ENCODE data around the gene C19orf44. TPM values are rescaled to one million over a fixed set of nuclear protein-coding genes. Genes with fewer than 3 reads are reported as not detected.
"Not testable (repeated sequence)": the region's sequence is repeated elsewhere in the genome, so short reads cannot be mapped to it uniquely, and the experiment has no call there.

The C19orf44 gene
- total RNA-seq, 2 donors from 2014 or later, result 4.0 to 4.2 TPM

DNA sequence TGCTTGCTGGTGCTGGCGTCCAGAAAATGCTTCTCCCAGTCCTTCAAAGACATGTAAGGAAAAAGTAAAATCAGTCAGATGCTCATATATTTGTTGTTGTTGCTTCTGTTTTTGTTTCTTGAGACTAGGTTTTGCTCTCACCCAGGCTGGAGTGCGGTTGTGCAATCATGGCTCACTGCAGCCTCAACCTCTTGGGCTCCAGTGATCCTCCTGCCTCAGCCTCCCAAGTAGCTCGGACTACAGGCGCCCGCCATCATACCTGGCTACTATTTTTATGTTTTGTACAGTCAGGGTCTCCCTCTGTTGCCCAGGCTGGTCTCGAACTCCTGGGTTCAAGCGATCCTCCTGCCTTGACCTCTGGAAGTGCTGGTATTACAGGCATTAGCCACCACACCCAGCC is 13.4 kb upstream of the C19orf44 start:
- H3K36me3 Mint-ChIP-seq (ENCODE audit: low read depth), result no peaks in the 10 kb centered on the region
- no peaks in the 10 kb centered on the region for H3K9me3 Mint-ChIP-seq
- ATAC-seq (replicated peaks), result no peak
- no peaks in the 10 kb centered on the region for H3K27me3 Mint-ChIP-seq
- no peak overlapping the region for H3K27ac Mint-ChIP-seq
- H3K4me1 Mint-ChIP-seq, result no peaks in the 10 kb centered on the region
- H3K4me3 Mint-ChIP-seq, result no peak overlapping the region

DNA sequence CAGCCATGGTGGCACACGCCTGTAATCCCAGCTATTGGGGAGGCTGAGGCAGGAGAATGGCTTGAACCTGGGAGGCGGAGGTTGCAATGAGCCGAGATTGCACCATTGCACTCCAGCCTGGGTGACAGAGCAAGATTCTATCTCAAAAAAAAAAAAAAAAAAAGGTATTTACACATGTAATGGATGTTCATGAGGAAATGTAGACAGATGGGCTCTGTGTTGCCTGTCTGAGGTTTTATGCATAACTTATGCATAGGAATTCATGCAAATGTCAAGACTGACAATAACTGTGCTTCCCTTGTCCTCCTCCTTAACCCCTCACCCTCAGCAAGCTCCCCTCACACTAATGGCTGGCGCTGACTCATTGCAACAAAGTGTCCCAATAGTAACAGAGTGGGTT is 9.7 kb upstream of the C19orf44 start:
- not testable (repeated sequence) for H3K9me3 Mint-ChIP-seq; H3K36me3 Mint-ChIP-seq (ENCODE audit: low read depth); H3K4me3 Mint-ChIP-seq; H3K27ac Mint-ChIP-seq; ATAC-seq (replicated peaks); H3K27me3 Mint-ChIP-seq; H3K4me1 Mint-ChIP-seq

DNA sequence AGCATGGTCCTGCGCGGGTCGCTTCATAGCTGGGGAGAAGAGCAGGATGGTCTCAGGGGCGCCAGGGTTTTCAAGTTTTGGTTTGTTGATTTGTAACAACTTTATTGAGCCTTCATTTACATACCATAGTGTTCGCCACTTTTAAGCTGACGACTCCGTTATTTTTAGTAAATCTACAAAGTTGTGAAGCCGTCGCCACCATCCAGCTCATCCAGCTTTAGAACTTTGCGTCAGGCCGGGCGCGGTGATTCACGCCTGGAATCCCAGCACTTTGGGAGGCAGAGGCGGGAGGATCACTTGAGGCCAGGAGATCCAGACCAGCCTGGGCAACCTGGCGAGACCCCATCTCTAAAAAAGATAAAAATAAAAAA is 404 bp downstream of the C19orf44 start:
- Mint-ChIP-seq H3K4me3 (peak overlapping the region; percentile 98), H3K4me1 (peaks cover 6% of the 10 kb centered on the region), H3K27me3 (no peaks in the 10 kb centered on the region), H3K27ac (peak overlapping the region; percentile 96), H3K9me3 (no peaks in the 10 kb centered on the region), H3K36me3 (ENCODE audit: low read depth) (peaks cover 8% of the 10 kb centered on the region)
- no peak for ATAC-seq (replicated peaks)

DNA sequence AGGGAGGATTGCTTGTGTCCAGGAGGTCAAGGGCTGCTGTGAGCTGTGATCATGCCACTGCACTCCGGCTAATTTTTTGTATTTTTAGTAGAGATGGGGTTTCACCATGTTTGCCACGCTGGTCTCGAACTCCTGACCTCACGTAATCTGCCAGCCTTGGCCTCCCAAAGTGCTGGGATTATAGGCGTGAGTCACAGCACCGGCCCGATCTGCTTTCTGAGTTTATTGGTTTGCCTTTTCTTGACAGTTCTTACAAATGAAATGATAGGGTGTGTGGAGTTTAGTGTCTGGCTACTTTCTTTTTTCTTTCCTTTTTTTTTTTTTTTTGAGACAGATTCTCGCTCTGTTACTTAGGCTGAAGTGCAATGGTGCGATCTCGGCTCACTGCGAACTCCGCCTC is 848 bp downstream of the C19orf44 start:
- no peak for ATAC-seq (replicated peaks)
- Mint-ChIP-seq H3K4me3 (peak overlapping the region; percentile 98), H3K36me3 (ENCODE audit: low read depth) (peaks cover 12% of the 10 kb centered on the region), H3K4me1 (peaks cover 6% of the 10 kb centered on the region), H3K27ac (peak overlapping the region; percentile 31), H3K27me3 (no peaks in the 10 kb centered on the region), H3K9me3 (no peaks in the 10 kb centered on the region)

DNA sequence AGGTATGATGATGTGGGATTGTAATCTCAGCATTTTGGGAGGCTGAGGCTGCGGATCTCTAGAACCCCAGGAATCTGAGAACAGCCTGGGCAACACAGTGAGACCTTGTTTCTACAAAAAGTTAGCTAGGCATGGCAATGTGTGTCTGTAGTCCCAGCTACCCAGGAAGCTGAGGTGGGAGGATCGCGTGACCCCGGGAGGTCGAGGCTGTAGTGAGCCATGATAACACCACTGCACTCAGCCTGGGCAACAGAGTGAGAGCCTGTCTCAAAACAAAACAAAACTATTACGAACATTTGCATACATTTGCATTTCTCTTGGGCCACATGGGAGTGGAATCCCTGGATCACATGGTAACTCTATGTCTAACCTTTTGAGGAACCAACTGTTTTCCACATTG is 1.6 kb downstream of the C19orf44 start:
- Mint-ChIP-seq H3K4me1 (peaks cover 6% of the 10 kb centered on the region), H3K9me3 (no peaks in the 10 kb centered on the region), H3K27ac (peak overlapping the region; percentile 31), H3K4me3 (peak overlapping the region; percentile 98), H3K27me3 (no peaks in the 10 kb centered on the region), H3K36me3 (ENCODE audit: low read depth) (peaks cover 20% of the 10 kb centered on the region)
- no peak for ATAC-seq (replicated peaks)

DNA sequence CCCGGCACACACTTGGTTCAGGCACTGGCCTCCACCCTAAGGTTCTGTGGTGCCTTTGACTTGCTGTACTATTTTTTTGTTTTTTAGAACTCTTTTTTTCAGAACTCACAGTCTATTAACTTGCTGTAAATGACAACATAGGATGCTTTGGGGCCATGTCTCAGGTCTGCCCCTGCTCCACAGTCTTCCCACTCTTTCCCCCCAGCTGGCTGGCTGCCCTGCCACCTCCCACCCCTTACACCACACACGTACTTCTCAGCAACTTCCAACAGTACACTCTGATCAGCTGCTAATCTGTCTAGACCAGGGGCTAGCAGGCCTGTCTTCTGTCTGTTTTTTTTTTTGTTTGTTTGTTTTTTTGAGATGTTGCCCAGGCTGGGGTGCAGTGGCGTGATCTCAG is 8.1 kb downstream of the C19orf44 start:
- Mint-ChIP-seq H3K9me3 (no peaks in the 10 kb centered on the region), H3K4me3 (no peak overlapping the region), H3K27ac (no peak overlapping the region), H3K4me1 (no peaks in the 10 kb centered on the region), H3K36me3 (ENCODE audit: low read depth) (peaks cover 37% of the 10 kb centered on the region), H3K27me3 (no peaks in the 10 kb centered on the region)
- ATAC-seq (replicated peaks), result no peak

DNA sequence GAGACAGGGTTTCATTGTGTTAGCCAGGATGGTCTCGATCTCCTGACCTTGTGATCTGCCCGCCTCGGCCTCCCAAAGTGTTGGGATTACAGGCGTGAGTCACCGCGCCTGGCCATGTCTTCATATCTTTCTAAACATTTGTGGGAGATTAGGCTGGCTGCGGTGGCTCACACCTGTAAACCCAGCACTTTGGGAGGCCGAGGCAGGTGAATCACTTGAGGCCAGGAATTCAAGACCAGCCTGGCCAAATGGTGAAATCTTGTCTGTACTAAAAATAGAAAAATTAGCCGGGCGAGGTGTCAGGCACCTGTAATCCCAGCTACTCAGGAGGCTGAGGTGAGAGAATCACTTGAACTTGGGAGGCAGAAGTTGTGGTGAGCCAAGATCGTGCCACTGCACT is 10.0 kb downstream of the C19orf44 start:
- H3K27me3 Mint-ChIP-seq; ATAC-seq (replicated peaks); H3K4me1 Mint-ChIP-seq; H3K4me3 Mint-ChIP-seq; H3K9me3 Mint-ChIP-seq; H3K27ac Mint-ChIP-seq: not testable (repeated sequence)
- peaks cover 38% of the 10 kb centered on the region for H3K36me3 Mint-ChIP-seq (ENCODE audit: low read depth)

DNA sequence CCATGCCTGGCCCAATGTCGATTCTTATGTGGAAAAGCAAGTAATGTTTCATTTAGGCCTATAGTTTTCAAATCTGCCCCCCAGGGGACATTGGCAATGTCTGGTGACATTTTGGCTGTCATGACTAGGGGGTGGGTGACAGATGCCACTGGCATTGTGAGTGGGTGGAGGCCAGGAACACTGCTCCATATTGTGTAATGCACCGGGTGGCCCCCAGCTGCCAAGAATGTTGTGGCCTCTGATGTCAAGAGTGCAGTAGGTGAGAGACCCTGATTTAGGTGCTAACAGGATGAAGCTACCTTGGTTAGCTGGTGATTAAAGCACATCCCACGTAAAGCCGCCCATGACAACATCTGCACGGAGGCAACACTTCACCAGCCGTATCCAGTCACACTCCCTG is 10.8 kb downstream of the C19orf44 start:
- Mint-ChIP-seq H3K4me1 (no peaks in the 10 kb centered on the region), H3K27ac (no peak overlapping the region), H3K27me3 (no peaks in the 10 kb centered on the region), H3K9me3 (no peaks in the 10 kb centered on the region), H3K36me3 (ENCODE audit: low read depth) (peaks cover 30% of the 10 kb centered on the region), H3K4me3 (no peak overlapping the region)
- no peak for ATAC-seq (replicated peaks)

DNA sequence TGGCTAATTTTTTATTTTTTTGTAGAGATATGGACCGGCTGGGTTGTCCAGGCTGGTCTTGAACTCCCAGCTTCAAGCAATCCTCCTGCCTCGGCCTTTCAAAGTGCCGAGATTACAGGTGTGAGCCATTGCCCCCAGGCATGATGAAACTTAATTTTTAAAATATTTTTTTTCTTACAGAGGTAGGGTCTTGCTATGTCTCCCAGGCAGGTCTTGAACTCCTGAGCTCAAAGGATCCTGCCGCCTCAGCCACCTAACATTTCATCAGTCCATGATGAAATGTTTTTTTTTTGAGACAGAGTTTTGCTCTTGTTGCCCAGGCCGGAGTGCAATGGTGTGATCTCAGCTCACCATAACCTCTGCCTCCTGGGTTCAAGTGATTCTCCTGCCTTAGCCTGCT is 12.4 kb downstream of the C19orf44 start:
- ATAC-seq (replicated peaks), result no peak
- peaks cover 17% of the 10 kb centered on the region for H3K36me3 Mint-ChIP-seq (ENCODE audit: low read depth)
- H3K27ac Mint-ChIP-seq, result no peak overlapping the region
- H3K4me3 Mint-ChIP-seq, result no peak overlapping the region
- no peaks in the 10 kb centered on the region for H3K4me1 Mint-ChIP-seq
- no peaks in the 10 kb centered on the region for H3K9me3 Mint-ChIP-seq
- no peaks in the 10 kb centered on the region for H3K27me3 Mint-ChIP-seq

DNA sequence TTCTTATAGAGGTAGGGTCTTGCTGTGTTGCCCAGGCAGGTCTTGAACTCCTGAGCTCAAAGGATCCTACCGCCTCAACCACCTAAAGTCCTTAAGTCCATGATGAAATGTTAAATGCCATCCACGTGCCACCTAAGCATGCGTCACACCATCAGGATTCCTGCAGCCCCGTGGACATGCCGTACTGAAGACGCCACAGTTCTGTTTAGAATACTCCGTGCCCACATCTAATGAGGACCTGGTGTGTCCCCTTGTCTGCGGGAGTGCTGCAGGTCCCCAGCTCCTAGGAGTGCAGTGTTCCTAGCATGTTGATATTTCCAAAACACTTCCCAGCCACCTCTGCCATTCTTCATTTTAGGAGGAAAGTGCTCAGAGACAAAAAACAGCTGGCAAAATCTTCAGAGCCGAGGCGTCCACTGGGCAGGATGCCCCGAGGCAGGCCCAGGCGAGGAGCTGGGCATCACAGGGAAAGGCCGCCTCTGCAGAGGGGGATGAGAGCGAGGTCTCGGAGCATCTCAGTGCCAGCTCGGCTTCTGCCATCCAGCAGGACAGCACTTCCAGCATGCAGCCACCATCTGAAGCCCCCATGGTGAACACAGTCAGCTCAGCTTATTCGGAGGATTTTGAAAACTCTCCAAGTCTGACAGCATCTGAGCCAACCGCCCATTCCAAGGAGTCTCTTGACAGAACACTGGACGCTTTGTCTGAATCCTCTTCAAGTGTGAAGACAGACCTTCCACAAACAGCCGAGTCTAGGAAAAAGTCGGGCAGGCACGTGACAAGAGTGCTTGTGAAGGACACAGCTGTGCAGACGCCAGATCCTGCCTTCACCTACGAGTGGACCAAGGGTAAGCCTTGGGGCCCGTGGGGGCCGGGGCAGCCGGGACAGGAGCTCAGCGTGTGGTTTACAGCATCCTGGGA is 13.2 kb downstream of the C19orf44 start:
- Mint-ChIP-seq H3K36me3 (ENCODE audit: low read depth) (peaks cover 10% of the 10 kb centered on the region), H3K4me1 (no peaks in the 10 kb centered on the region), H3K27ac (no peak overlapping the region), H3K4me3 (no peak overlapping the region), H3K27me3 (no peaks in the 10 kb centered on the region), H3K9me3 (no peaks in the 10 kb centered on the region)
- ATAC-seq (replicated peaks), result no peak

DNA sequence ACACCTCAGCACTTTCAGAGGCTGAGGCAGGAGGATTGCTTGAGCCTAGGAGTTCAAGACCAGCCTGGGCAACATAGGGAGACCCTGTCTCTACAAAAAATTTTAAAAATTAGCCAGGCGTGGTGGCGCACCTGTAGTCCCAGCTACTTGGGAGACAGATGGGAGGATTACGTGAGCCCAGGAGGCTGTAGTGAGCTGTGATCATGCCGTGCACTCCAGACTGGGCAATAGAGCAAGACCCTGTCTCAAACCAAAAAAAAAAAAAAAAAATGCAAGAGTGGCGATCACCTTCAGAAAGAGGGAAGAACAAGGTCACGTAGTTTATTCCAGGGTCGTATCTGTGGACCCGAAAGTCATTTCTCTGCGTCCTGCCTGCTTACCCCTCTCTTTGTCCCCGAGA is 16.4 kb downstream of the C19orf44 start:
- peaks cover 15% of the 10 kb centered on the region for H3K36me3 Mint-ChIP-seq (ENCODE audit: low read depth)
- not testable (repeated sequence) for H3K4me3 Mint-ChIP-seq; H3K27me3 Mint-ChIP-seq; ATAC-seq (replicated peaks); H3K9me3 Mint-ChIP-seq; H3K4me1 Mint-ChIP-seq; H3K27ac Mint-ChIP-seq

DNA sequence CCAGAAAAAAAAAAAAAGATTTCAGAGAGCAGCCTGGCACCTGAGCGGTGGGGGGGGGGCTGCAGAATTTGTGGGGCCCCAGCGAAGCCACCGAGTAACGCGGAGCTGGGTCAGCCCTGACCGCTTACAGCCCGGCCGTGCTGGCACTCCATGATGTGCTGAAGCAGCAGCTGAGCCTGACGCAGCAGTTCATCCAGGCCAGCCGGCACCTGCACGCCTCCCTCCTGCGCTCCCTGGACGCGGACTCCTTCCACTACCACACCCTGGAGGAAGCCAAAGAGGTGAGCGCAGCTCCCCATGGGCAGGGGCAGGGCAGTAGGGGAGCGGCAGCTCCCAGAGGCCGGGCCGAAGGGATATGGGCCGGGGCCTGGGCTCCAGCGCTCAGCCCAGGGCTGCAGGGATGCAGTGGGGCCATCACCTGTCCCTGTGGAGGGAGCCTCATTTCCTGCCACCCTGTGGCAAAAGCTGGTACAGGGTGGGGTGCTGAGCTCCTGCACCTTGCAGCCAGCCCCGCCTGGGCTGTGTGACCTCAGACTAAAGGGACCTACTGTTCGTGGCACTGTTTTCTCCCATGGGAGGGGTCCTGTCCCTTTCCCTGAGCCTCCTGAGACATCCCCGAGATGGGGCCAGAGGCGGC is 18.3 kb downstream of the C19orf44 start:
- no peaks in the 10 kb centered on the region for H3K9me3 Mint-ChIP-seq
- ATAC-seq (replicated peaks), result peak; percentile 6
- H3K4me3 Mint-ChIP-seq, result no peak overlapping the region
- no peaks in the 10 kb centered on the region for H3K4me1 Mint-ChIP-seq
- no peak overlapping the region for H3K27ac Mint-ChIP-seq
- no peaks in the 10 kb centered on the region for H3K27me3 Mint-ChIP-seq
- peaks cover 29% of the 10 kb centered on the region for H3K36me3 Mint-ChIP-seq (ENCODE audit: low read depth)

DNA sequence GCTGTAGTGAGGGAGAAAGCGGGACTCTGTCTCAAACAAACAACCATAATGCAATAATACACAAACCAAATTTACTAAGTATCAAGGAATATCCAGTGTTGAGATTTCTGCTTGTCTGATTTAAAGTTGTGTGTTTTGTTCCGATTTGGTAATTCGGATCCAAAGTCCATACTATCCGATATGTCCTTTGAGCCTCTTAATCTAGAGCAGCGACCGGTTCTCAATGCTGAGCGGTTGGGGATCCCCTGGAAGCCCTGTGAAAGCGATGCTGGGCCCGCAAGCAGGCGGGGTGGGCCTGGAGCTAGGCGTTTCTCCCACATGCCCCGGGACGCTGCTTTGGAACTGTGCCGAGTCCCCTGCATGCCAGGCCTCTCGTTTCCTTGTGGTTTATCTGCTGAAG is 20.2 kb downstream of the C19orf44 start:
- no peak for ATAC-seq (replicated peaks)
- Mint-ChIP-seq H3K4me1 (no peaks in the 10 kb centered on the region), H3K9me3 (no peaks in the 10 kb centered on the region), H3K4me3 (no peak overlapping the region), H3K27me3 (no peaks in the 10 kb centered on the region), H3K36me3 (ENCODE audit: low read depth) (peaks cover 46% of the 10 kb centered on the region), H3K27ac (no peak overlapping the region)

DNA sequence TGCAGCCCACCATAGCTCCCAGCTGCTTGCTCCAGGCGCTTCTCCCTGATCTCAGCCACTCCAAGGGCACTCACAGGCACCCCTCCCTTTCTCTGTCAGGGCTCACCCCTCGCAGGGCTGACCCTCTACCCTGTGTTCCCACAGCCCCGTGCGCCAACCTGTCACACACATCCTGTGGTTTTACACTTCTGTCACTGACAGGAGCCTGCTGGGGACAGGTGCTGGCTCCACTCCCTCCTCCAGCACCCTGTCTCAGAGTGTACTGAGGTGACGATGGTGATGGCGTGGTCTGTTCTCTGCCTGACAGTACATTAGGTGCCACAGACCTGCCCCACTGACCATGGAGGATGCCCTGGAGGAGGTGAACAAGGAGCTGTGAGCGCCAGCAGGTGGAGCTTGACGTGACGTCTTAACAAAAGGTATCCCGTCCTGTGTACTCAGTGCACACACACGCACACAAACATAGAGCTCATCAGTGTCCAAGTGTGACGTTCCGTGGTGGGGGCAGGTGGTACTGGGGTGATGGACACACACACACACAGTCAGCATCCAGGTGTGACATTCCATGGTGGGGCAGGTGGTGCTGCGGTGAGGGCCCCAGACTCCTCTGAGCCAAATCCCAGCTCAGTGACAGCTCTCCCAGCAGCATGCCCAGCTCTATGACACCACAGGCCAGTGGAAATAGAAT is 20.9 kb downstream of the C19orf44 start:
- H3K4me3 Mint-ChIP-seq, result no peak overlapping the region
- ATAC-seq (replicated peaks), result no peak
- H3K27ac Mint-ChIP-seq, result peak overlapping the region; percentile 52
- H3K9me3 Mint-ChIP-seq, result no peaks in the 10 kb centered on the region
- peaks cover 50% of the 10 kb centered on the region for H3K36me3 Mint-ChIP-seq (ENCODE audit: low read depth)
- no peaks in the 10 kb centered on the region for H3K27me3 Mint-ChIP-seq
- H3K4me1 Mint-ChIP-seq, result no peaks in the 10 kb centered on the region

DNA sequence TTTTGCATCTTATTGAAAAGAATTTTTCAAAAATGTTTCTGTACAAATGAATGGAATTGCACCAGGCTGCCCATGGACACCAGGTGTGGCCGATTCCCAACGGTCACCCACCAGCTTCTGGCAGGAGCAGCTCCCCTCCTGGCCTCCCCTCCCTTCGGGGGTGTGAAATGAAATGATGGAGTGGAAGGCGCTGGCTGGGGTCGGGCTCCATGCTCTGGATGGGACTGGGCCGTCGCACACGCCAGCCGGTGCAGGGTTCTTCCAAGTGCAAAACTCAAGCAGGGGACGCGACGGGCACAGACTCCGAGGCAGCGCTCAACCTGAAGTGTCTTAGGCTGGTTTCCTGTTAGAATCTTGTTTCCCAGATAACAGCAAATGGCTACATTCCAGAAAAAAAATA is 21.9 kb downstream of the C19orf44 start:
- Mint-ChIP-seq H3K36me3 (ENCODE audit: low read depth) (peaks cover 60% of the 10 kb centered on the region), H3K9me3 (no peaks in the 10 kb centered on the region), H3K27ac (no peak overlapping the region), H3K27me3 (no peaks in the 10 kb centered on the region), H3K4me1 (no peaks in the 10 kb centered on the region), H3K4me3 (no peak overlapping the region)
- no peak for ATAC-seq (replicated peaks)

Measured in activated T-helper 17 cell treated with anti-CD3 and anti-CD28 coated beads, Interleukin-2, amount 50 U/mL, for 72 hours (primary cell).